Stomach smooth muscle (tissue), 2 donors: Measurements from ENCODE around the gene SOX10.

Source experiments
- H3K27ac ChIP-seq: one replicate; pipeline ENCODE4 v1.7.0; 2013; ENCODE audit warnings: mild to moderate bottlenecking, low read length, inconsistent platforms
- H3K27me3 ChIP-seq, 2 donors: one replicate each; pipeline ENCODE4 v1.7.0; 2013; ENCODE audit warnings: low read length in 2 of 2; ENCODE audit not compliant: insufficient read depth in 2 of 2, control insufficient read depth in 1 of 2
- H3K36me3 ChIP-seq, 2 donors: one replicate each; pipeline ENCODE4 v1.7.0; 2013; ENCODE audit warnings: low read length in 2 of 2; ENCODE audit not compliant: control insufficient read depth in 2 of 2, insufficient read depth in 2 of 2
- H3K4me1 ChIP-seq: one replicate; pipeline ENCODE4 v1.7.0; 2013; ENCODE audit warnings: low read length; ENCODE audit not compliant: control insufficient read depth, insufficient read depth
- H3K4me3 ChIP-seq, 2 donors: one replicate each; pipeline ENCODE4 v1.7.0; 2013; ENCODE audit warnings: low read length in 2 of 2
- H3K9ac ChIP-seq, 2 donors: one replicate each; pipeline ENCODE4 v1.7.0; 2013; ENCODE audit warnings: low read length in 2 of 2, mild to moderate bottlenecking in 1 of 2
- H3K9me3 ChIP-seq, 2 donors: one replicate each; pipeline ENCODE4 v1.7.0; 2013; ENCODE audit warnings: low read length in 2 of 2; ENCODE audit not compliant: control insufficient read depth in 2 of 2
- donor health status: healthy.
- donor health status: Pancreatic carcinoma.

The SOX10 gene

GRCh38 chr22:38012604-38013072 is 28.3 kb upstream of the SOX10 start:
- peaks cover 16% of the 10 kb centered on the region for H3K4me1 ChIP-seq
- H3K27me3 ChIP-seq, result no peaks in the 10 kb centered on the region
- H3K36me3 ChIP-seq, result no peaks in the 10 kb centered on the region
- no peak overlapping the region for H3K27ac ChIP-seq
- no peak overlapping the region for H3K9ac ChIP-seq
- no peak overlapping the region for H3K4me3 ChIP-seq
- H3K9me3 ChIP-seq, result no peaks in the 10 kb centered on the region

- Histone ChIP-seq H3K27ac (no peak overlapping the region), H3K9me3 (no peaks in the 10 kb centered on the region), H3K36me3 (no peaks in the 10 kb centered on the region), H3K4me1 (peaks cover 2% of the 10 kb centered on the region), H3K27me3 (no peaks in the 10 kb centered on the region), H3K9ac (no peak overlapping the region), H3K4me3 (no peak overlapping the region)
These were observed 24.8 kb upstream of the SOX10 start for GRCh38 chr22:38009000-38009806.

GRCh38 chr22:38007330-38007902 is 23.1 kb upstream of the SOX10 start:
- peaks cover 2% of the 10 kb centered on the region for H3K4me1 ChIP-seq
- H3K27me3 ChIP-seq, result no peaks in the 10 kb centered on the region
- H3K27ac ChIP-seq, result no peak overlapping the region
- H3K36me3 ChIP-seq, result no peaks in the 10 kb centered on the region
- no peaks in the 10 kb centered on the region for H3K9me3 ChIP-seq
- no peak overlapping the region for H3K9ac ChIP-seq
- H3K4me3 ChIP-seq, result no peak overlapping the region

GRCh38 chr22:38006906-38007305 is 22.6 kb upstream of the SOX10 start:
- no peaks in the 10 kb centered on the region for H3K36me3 ChIP-seq
- no peak overlapping the region for H3K9ac ChIP-seq
- peaks cover 2% of the 10 kb centered on the region for H3K4me1 ChIP-seq
- H3K27ac ChIP-seq, result no peak overlapping the region
- no peak overlapping the region for H3K4me3 ChIP-seq
- H3K27me3 ChIP-seq, result no peaks in the 10 kb centered on the region
- H3K9me3 ChIP-seq, result no peaks in the 10 kb centered on the region

GRCh38 chr22:38005943-38006342 is 21.6 kb upstream of the SOX10 start:
- Histone ChIP-seq H3K36me3 (no peaks in the 10 kb centered on the region), H3K4me3 (no peak overlapping the region), H3K27me3 (no peaks in the 10 kb centered on the region), H3K27ac (no peak overlapping the region), H3K9ac (no peak overlapping the region), H3K4me1 (peaks cover 2% of the 10 kb centered on the region), H3K9me3 (no peaks in the 10 kb centered on the region)

GRCh38 chr22:37999640-38000272 is 15.4 kb upstream of the SOX10 start:
- H3K4me3 ChIP-seq, result no peak overlapping the region
- no peaks in the 10 kb centered on the region for H3K9me3 ChIP-seq
- H3K27me3 ChIP-seq, result no peaks in the 10 kb centered on the region
- H3K9ac ChIP-seq, result no peak overlapping the region
- peaks cover 6% of the 10 kb centered on the region for H3K4me1 ChIP-seq
- no peak overlapping the region for H3K27ac ChIP-seq
- no peaks in the 10 kb centered on the region for H3K36me3 ChIP-seq

GRCh38 chr22:37999236-37999635 is 14.9 kb upstream of the SOX10 start:
- H3K9me3 ChIP-seq, result no peaks in the 10 kb centered on the region
- H3K27ac ChIP-seq, result no peak overlapping the region
- no peaks in the 10 kb centered on the region for H3K36me3 ChIP-seq
- peaks cover 6% of the 10 kb centered on the region for H3K4me1 ChIP-seq
- H3K4me3 ChIP-seq, result no peak overlapping the region
- no peaks in the 10 kb centered on the region for H3K27me3 ChIP-seq
- no peak overlapping the region for H3K9ac ChIP-seq

- no peak overlapping the region for H3K9ac ChIP-seq
- no peak overlapping the region for H3K27ac ChIP-seq
- peaks cover 6% of the 10 kb centered on the region for H3K4me1 ChIP-seq
These were observed 14.2 kb upstream of the SOX10 start for GRCh38 chr22:37998543-37998942.

GRCh38 chr22:37996515-37997246 is 12.3 kb upstream of the SOX10 start:
- no peaks in the 10 kb centered on the region for H3K9me3 ChIP-seq
- no peak overlapping the region for H3K9ac ChIP-seq
- H3K36me3 ChIP-seq, result no peaks in the 10 kb centered on the region
- H3K27me3 ChIP-seq, result no peaks in the 10 kb centered on the region
- no peak overlapping the region for H3K27ac ChIP-seq
- peaks cover 6% of the 10 kb centered on the region for H3K4me1 ChIP-seq
- no peak overlapping the region for H3K4me3 ChIP-seq

More at GRCh38 chr22:37998543-37998942, 14.2 kb upstream of the SOX10 start:
- Histone ChIP-seq H3K36me3 (no peaks in the 10 kb centered on the region), H3K27me3 (no peaks in the 10 kb centered on the region), H3K4me3 (no peak overlapping the region), H3K9me3 (no peaks in the 10 kb centered on the region)

GRCh38 chr22:37996079-37996478 is 11.7 kb upstream of the SOX10 start:
- Histone ChIP-seq H3K9me3 (no peaks in the 10 kb centered on the region), H3K36me3 (no peaks in the 10 kb centered on the region), H3K4me1 (peaks cover 6% of the 10 kb centered on the region), H3K27me3 (no peaks in the 10 kb centered on the region), H3K9ac (no peak overlapping the region), H3K27ac (no peak overlapping the region), H3K4me3 (no peak overlapping the region)
